ENCODE measurements around the gene NFYB.
"Not testable (repeated sequence)": the region's sequence is repeated elsewhere in the genome, so short reads cannot be mapped to it uniquely, and the experiment has no call there.

NFYB gene

DNA sequence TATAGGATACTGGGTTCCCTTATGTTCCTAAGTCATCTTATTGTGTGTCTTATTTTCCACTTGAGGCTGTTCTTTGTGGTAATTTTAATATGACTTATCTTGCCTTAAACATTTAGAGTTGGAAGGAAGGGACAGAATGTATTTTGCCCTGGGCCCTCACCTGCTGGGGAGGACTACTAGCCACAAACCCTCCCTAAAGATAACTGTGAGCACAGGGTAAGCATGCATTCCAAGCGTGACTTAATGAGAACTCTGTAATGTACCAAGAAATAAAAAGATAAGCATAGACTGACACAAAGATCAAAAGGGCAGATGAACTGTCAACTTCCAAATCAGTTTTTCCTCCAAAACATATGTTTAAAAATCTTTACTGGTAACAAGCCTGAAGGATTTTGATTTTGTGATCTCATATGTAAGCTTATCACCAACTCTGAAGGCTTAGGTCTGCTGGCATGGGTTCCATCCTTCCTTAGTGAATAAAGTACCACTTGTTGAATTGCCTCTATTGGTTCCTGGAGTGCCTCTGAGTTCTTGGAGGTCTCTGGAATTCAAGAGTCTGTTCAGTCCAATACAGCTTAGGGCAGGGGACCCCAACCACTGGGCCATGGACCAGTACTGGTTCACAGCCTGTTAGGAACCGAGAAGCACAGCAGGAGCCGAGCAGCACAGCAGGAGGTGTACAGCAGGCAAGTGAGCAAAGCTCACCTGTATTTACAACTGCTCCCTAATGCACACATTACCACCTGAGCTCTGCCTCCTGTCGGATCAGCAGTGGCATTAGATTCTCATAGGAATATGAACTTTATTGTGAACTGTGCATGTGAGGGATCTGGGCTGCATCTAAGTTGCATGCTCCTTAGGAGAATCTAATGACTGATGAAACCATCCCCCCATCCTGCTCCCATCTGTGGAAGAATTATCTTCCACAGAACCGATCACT, 29.8 kb upstream of the NFYB start:
- Mint-ChIP-seq H3K9me3 (no peaks in the 10 kb centered on the region), H3K27me3 (no peaks in the 10 kb centered on the region)

DNA sequence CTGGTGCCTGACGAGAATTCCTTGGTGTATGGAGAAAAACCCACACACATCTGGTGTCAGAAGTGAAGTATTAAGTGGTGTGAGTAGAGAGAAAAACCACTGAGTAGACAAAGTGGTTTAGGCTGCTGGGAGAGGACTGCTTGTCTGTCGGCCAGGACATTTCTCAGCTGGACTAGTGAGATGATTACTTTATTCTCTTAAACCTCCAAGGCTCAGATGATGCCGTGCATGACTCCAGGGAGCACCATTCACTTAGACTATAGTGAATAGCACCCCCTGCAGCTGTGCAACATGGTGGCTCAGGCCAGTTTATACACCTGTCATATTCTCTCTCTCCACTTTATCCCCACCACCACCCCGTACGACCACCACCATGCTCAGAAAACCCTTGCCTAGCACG, 28.5 kb upstream of the NFYB start:
- no peaks in the 10 kb centered on the region for H3K27me3 Mint-ChIP-seq
- no peaks in the 10 kb centered on the region for H3K9me3 Mint-ChIP-seq
- H3K27ac Mint-ChIP-seq: no peak overlapping the region
- ATAC-seq: no peak
- no peak overlapping the region for H3K4me3 Mint-ChIP-seq
- no peaks in the 10 kb centered on the region for H3K4me1 Mint-ChIP-seq
- no peaks in the 10 kb centered on the region for H3K36me3 Mint-ChIP-seq

More for the DNA sequence above, 29.8 kb upstream of the NFYB start:
- no peak for ATAC-seq
- H3K4me1 Mint-ChIP-seq: no peaks in the 10 kb centered on the region
- H3K27ac Mint-ChIP-seq: no peak overlapping the region
- H3K4me3 Mint-ChIP-seq: no peak overlapping the region
- no peaks in the 10 kb centered on the region for H3K36me3 Mint-ChIP-seq

DNA sequence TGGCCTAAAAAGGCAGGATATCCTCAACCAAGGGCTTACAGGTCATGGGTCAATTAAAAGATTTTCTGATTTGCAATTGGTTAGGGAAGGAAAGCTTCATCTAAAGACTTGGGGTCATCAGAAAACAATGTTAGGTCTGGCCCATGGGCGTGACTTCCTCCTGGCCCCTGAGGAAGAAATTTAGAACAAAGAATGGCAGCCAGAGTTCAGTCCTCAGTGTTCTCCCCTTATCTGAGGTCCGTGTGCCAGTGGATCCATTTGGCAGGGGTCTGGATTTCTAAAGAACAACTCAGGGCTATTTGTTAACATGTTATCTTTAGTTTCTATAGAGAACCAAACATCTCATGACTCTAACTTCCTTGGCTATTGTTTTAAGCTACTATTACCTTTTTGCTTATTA, 27.8 kb upstream of the NFYB start:
- Mint-ChIP-seq H3K27ac (no peak overlapping the region), H3K4me1 (no peaks in the 10 kb centered on the region)

DNA sequence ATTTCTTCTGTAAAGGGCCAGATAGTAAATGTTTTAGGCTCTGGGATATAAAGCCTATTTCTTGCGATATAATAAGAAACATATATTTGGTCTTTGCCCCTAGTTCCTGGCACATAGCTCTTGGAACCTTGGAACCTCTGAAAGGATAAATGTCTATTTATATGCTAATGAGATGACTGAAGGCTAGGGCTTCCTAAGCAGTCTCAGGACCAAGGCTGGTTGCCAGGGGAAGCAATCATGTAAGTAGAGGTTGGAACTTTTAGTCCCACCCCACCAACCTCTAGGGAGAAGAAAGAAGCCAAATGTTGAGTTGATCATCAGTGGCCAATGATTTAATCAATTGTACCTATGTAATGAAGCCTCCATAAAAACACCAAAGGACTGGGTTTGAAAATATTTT, 26.6 kb upstream of the NFYB start:
- Mint-ChIP-seq H3K4me3 (no peak overlapping the region), H3K27me3 (no peaks in the 10 kb centered on the region), H3K36me3 (no peaks in the 10 kb centered on the region), H3K27ac (no peak overlapping the region), H3K9me3 (no peaks in the 10 kb centered on the region), H3K4me1 (no peaks in the 10 kb centered on the region)
- ATAC-seq: no peak

More for the DNA sequence above, 27.8 kb upstream of the NFYB start:
- H3K27me3 Mint-ChIP-seq: no peaks in the 10 kb centered on the region
- H3K9me3 Mint-ChIP-seq: no peaks in the 10 kb centered on the region
- H3K4me3 Mint-ChIP-seq: no peak overlapping the region
- ATAC-seq: no peak
- no peaks in the 10 kb centered on the region for H3K36me3 Mint-ChIP-seq

DNA sequence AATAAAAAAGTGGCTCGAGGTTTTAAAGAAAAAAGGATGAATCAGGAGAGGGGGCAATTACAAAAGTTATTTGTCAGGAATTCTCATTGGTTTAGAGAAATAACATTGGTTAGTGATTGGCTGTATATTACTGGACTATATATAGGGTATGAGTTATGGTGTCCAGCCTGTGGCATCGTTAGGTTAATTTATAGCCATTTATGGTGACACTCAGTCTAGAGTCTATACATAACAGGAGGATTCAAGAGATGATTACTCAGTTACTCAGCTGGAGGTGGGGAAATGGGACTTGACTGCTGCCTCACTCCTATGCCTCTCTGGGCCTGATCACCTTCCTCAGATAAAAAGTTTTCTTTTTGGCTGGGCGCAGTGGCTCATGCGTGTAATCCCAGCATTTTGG, 25.6 kb upstream of the NFYB start:
- Mint-ChIP-seq H3K27me3 (no peaks in the 10 kb centered on the region), H3K4me3 (no peak overlapping the region), H3K36me3 (no peaks in the 10 kb centered on the region), H3K27ac (no peak overlapping the region), H3K4me1 (no peaks in the 10 kb centered on the region), H3K9me3 (no peaks in the 10 kb centered on the region)
- ATAC-seq: no peak

DNA sequence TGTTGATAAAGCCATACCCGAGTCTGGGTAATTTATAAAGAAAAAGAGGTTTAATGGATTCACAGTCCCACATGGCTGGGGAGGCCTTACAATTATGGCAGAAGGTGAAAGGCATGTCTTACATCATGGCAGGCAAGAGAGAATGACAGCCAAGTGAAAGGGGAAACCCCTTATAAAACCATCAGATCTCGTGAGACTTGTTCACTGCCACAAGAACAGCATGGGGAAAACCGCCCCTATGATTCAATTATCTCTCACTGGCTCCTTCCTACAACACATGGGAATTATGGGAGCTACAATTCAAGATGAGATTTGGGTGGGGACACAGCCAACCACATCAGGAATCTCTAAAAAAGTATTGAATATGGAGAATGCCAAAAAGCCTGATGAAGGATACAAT, 25.0 kb upstream of the NFYB start:
- not testable (repeated sequence) for H3K4me1 Mint-ChIP-seq, H3K36me3 Mint-ChIP-seq, ATAC-seq, H3K9me3 Mint-ChIP-seq, H3K4me3 Mint-ChIP-seq, H3K27ac Mint-ChIP-seq, H3K27me3 Mint-ChIP-seq

DNA sequence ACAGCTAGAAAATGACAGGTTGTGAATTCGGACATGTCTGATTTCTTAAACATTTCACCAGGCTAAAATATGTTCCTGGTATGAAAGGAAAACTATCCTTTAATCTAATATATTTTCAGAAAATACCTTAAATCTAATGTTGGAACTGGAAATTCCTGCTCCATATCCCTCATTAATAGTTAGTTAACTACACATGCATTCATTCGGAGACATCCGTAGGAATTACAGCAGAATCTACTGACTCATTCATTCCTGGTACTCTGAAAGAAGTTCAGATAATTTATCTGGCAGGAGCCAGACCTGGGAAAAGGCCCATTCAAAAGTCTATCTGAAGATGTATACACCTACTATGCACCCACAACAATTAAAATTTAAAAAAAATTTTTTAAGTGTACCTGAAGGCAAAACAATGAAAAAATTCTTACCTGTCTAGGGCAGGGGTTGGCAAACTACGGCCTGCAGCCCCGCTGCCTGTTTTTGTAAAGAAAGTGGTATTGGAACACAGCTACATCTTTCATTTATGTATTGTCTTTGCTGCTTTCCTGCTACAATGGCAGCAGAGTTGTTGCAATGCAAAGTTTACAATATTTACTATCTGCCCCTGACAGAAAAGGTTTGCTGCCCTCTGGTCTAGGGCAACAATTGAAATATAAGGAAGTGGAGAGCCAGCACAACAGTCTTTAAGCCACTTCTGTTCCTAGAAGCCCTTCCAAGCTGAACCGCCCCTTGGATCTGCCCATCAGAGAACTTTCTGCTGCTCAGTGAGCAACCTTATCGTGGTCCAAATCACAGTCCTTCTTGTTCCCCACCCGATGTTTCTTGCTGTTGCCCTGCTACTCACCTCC, 17.9 kb upstream of the NFYB start:
- Mint-ChIP-seq H3K36me3 (no peaks in the 10 kb centered on the region), H3K4me1 (peaks cover 11% of the 10 kb centered on the region), H3K4me3 (no peak overlapping the region), H3K9me3 (no peaks in the 10 kb centered on the region), H3K27me3 (no peaks in the 10 kb centered on the region), H3K27ac (no peak overlapping the region)
- no peak for ATAC-seq

DNA sequence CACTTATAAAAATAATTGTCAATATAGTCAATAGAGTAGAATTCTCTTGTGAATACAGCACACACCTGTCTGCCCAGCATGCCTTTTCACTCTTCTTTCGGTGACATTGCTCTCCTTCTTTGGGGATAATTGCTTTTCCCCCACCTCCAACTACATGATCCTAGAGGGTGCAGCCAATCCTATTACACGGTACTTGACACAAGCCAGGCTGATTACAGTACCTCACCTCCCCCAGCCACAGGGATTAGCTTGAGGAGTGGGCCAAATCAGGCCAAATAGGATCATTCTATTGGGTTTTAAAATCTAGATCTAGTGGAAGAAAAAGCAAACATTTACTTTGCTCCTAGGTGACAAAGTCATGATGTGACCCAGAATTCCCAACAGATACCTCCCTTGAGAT, 16.8 kb upstream of the NFYB start:
- Mint-ChIP-seq H3K27ac (no peak overlapping the region), H3K27me3 (peaks cover 8% of the 10 kb centered on the region), H3K9me3 (no peaks in the 10 kb centered on the region), H3K4me1 (peaks cover 11% of the 10 kb centered on the region), H3K36me3 (no peaks in the 10 kb centered on the region), H3K4me3 (no peak overlapping the region)
- no peak for ATAC-seq

DNA sequence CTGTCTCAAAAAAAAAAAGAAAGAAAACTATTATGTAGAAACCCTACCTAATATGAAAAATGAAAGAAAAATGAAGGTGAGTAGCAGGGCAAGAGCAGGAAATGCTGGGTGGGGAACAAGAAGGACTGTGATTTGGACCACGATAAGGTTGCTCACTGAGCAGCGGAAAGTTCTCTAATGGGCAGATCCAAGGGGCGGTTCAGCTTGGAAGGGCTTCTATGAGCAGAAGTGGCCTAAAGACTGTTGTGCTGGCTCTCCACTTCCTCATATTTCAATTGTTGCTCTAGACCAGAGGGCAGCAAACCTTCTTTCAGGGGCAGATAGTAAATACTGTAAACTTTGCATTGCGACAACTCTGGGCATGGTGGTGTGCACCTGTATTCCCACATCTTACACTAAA, 16.3 kb upstream of the NFYB start:
- no peaks in the 10 kb centered on the region for H3K36me3 Mint-ChIP-seq
- no peak for ATAC-seq

DNA sequence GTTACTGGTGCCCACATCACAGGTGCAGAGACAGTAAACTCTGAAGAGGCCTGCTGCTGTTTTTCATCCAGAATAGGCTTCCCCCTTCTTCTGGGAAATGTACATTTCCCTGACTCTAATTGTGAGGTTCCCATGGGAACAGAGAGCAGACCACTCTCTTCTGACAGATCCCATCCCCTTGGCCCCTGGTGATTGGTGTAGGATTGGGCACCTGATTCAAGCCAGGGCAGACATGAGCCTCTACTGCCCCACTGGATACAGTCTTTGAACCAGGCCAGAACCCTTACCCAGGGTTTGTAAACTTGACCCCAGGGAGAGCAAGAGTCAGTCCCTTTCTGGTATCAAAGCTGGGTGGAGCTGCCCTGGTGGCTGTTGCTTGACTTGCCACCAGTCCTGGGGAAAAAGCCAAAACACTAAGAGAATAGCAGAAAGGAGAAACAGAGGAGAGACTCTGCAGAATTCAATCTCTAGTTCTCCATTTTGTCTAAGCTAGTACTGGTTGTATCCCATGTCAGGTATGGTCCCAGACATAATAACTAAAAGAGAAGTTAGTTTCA, 14.8 kb upstream of the NFYB start:
- no peak for ATAC-seq
- Mint-ChIP-seq H3K4me1 (peaks cover 11% of the 10 kb centered on the region), H3K4me3 (no peak overlapping the region), H3K27me3 (peaks cover 26% of the 10 kb centered on the region), H3K9me3 (no peaks in the 10 kb centered on the region), H3K27ac (no peak overlapping the region), H3K36me3 (no peaks in the 10 kb centered on the region)

More for the DNA sequence above, 16.3 kb upstream of the NFYB start:
- Mint-ChIP-seq H3K27ac (no peak overlapping the region), H3K9me3 (no peaks in the 10 kb centered on the region), H3K27me3 (peaks cover 14% of the 10 kb centered on the region), H3K4me1 (peaks cover 11% of the 10 kb centered on the region), H3K4me3 (no peak overlapping the region)

DNA sequence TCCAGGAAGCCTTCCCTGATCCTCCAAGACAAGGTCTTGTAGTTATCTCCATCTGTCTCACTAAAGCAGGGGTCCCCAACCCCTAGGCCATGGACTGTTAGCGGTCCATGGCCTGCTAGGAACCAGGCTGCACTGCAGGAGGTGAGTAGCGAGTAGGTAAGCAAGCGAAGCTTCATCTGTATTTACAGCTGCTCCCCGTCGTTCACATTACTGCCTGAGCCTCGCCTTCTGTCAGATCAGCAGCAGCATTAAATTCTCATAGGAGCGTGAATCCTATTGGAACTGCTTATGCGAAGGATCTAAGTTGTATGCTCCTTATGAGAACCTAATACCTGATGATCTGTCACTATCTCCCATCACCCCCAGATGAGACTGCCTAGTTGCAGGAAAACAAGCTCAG, 12.4 kb upstream of the NFYB start:
- Mint-ChIP-seq H3K4me1 (peaks cover 11% of the 10 kb centered on the region), H3K27me3 (peaks cover 41% of the 10 kb centered on the region), H3K27ac (no peak overlapping the region), H3K4me3 (no peak overlapping the region), H3K9me3 (peaks cover 3% of the 10 kb centered on the region), H3K36me3 (no peaks in the 10 kb centered on the region)
- no peak for ATAC-seq

DNA sequence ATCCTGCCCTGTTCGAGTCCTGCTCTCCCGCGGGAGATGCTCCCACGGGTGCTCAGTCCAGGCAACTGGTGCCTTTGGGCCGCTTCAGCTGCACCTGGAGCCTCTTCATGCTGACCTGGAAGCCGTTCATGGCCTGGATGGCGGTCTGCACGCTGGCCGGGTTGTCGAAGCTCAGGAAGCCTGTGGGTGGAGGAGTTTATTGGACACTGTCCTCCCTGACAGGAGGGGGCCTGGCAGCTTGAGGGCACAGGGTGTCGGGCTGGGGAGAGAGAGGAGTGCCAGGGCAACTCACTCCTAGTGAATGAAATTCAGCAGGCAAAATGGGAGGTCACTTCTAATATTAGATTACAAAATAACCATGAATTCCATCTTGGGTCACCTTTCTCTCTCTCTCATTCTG, 9.3 kb upstream of the NFYB start:
- no peaks in the 10 kb centered on the region for H3K4me1 Mint-ChIP-seq
- peaks cover 4% of the 10 kb centered on the region for H3K9me3 Mint-ChIP-seq
- H3K36me3 Mint-ChIP-seq: no peaks in the 10 kb centered on the region
- no peak overlapping the region for H3K4me3 Mint-ChIP-seq
- no peak overlapping the region for H3K27ac Mint-ChIP-seq
- ATAC-seq: no peak
- peaks cover 41% of the 10 kb centered on the region for H3K27me3 Mint-ChIP-seq

DNA sequence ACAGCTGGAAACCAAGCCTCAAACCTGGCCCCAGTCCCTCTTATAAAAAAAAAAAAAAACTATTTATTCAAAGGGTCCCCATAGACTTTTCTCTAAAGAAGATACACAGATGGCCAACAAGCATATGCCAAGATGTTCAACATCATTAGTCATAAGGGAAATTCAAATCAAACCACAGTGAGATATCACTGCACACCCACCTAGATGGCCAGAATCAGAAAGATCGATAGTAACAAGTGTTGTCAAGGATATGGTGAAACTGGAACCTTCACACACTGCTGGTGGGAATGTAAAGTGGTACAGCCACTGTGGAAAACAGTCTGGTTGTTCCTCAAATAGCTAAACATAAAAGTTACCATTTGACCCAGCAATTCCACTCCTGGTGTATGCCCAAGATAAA, 5.9 kb upstream of the NFYB start:
- Mint-ChIP-seq H3K36me3 (no peaks in the 10 kb centered on the region), H3K4me3 (no peak overlapping the region), H3K9me3 (peaks cover 4% of the 10 kb centered on the region), H3K27ac (no peak overlapping the region), H3K4me1 (no peaks in the 10 kb centered on the region), H3K27me3 (peaks cover 26% of the 10 kb centered on the region)
- no peak for ATAC-seq

DNA sequence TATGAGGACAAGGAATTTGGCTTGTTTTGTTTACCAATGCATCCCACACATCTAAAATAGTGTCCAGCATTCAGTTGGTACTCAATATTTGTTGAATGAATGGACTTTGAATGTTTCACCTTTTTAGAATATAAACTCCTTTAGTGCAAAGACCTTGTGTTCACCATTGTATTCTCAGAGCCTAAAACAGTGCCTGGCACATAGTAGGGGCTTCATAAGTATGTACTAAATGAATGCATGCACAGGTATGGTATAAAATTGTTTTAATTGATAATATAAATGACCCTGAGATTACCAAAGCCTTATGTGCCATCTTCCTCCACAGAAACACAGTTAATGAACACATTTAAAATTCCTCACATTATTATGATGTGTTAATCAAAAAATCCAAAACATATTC, 5.0 kb upstream of the NFYB start:
- H3K27me3 Mint-ChIP-seq: peaks cover 17% of the 10 kb centered on the region
- no peaks in the 10 kb centered on the region for H3K36me3 Mint-ChIP-seq
- no peak overlapping the region for H3K27ac Mint-ChIP-seq
- peaks cover 4% of the 10 kb centered on the region for H3K9me3 Mint-ChIP-seq
- no peak overlapping the region for H3K4me3 Mint-ChIP-seq
- H3K4me1 Mint-ChIP-seq: no peaks in the 10 kb centered on the region
- no peak for ATAC-seq

DNA sequence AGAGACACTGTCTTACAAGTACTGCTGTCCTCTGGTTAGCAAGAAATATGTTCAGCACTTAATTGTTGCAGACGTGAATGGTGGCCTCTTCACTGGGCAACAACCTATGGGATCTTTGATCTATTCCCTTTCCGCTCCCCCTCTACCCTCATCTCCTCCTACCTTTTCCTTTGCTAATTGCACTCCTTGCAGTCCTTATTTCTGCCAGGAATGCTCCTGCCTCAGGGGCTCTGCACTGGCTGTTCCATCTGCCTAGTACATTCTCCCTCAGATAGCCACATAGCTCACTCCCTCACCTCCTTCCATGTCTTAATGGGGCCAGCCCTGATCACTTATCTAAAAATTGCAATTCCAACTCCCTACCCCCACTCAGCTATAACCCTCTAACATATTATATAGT, 4.5 kb upstream of the NFYB start:
- H3K27me3 Mint-ChIP-seq: peaks cover 12% of the 10 kb centered on the region
- H3K36me3 Mint-ChIP-seq: no peaks in the 10 kb centered on the region
- no peaks in the 10 kb centered on the region for H3K4me1 Mint-ChIP-seq
- H3K4me3 Mint-ChIP-seq: no peak overlapping the region
- no peak overlapping the region for H3K27ac Mint-ChIP-seq
- peaks cover 4% of the 10 kb centered on the region for H3K9me3 Mint-ChIP-seq
- ATAC-seq: no peak

Measured in stimulated activated memory B cell treated with anti-CD40 and anti-IgM and Interleukin-4, amounts not matched to agents 10 μg/mL and 1 μg/mL and 100 μg/mL, for 72 hours (primary cell).